Dermis microvascular lymphatic vessel endothelial cell (primary cell): ENCODE results near the gene KIAA0930. TPM values are rescaled to one million over a fixed set of nuclear protein-coding genes. Genes with fewer than 3 reads are reported as not detected.
"Not testable (repeated sequence)": the region's sequence is repeated elsewhere in the genome, so short reads cannot be mapped to it uniquely, and the experiment has no call there.

ENCODE experiments used
- DNase-seq, 2 donors: peaks; one replicate each; pipeline versions ENCODE4 v3.0.0 to v3.0.0-alpha.2; 2010; ENCODE audit warnings: low read depth in 2 of 2
- total RNA-seq: library from RNA; depleted of rRNA; stranded (reverse); fragments of >200 nt; gene quantifications from 2 replicates; pipeline ENCODE4 v1.2.1, GENCODE V29; 2014

Gene KIAA0930
- total RNA-seq, 1 donor from 2014 or later, result 39.3 TPM

DNA sequence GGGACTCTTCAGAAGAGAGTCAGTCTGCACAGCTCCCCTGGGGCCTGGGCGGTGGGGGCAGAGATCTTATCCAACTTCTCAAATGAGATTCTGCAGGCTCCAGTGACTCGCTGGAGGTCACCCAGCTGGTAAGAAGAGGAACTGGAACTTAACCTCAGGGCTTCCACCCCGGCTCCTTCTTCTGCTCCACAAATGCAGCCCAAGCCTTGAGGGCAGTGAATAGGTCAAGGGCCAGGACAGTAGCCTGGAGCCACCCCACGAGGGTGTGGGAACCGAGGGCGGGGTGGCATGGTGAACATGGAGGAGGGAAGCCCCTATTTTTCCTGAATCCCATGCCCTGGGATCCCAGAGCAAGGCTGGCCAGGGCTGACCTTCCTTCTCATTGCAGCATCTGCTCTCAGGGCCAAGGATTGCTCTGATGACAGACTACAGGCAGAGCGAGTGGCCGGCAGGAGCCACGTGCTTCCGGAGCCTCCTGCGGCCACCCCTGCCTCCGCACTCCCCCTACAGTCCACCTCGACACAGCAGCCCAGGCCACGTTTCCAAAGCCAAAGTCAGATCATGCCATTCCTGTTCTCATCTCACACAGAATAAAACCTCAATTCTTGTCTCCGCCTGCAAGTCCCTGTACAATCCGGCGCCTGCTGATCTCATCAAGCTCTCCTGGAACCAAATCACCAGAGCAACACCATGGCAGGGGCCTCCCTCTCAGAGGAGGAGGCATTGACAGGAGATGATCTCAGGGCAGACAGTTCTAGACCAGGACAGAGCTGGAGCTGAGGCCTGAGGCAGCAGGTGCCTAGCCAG is 23.0 kb upstream of the KIAA0930 start:
- DNase-seq, result peak; percentile 58 to 84

DNA sequence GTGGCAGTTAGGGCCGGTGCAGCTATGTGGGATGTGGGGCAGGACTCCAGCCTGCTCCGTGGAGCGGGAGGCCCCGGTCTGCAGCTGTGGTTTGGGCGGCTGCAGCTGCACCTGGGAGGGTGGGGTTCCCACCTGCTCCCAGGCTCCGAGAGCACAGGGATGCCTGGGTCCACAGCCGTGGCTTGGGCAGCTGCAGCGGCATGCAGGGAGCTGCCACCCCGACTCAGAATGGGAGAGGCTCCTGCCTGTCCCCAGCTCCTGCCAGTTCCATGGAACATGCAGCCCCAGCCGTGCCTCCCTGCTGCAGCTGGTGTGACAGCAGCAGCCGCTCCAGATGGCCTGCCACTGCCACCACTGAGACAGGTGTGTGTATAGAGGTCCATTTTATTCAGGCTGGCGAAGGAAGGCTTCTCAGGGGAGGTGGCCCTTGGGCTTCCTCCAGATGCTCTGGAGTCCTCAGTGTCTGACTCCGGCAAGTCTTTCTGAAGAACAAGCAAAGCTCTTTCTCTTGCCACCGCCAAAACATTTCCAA is 22.3 kb upstream of the KIAA0930 start:
- DNase-seq, result no peak

DNA sequence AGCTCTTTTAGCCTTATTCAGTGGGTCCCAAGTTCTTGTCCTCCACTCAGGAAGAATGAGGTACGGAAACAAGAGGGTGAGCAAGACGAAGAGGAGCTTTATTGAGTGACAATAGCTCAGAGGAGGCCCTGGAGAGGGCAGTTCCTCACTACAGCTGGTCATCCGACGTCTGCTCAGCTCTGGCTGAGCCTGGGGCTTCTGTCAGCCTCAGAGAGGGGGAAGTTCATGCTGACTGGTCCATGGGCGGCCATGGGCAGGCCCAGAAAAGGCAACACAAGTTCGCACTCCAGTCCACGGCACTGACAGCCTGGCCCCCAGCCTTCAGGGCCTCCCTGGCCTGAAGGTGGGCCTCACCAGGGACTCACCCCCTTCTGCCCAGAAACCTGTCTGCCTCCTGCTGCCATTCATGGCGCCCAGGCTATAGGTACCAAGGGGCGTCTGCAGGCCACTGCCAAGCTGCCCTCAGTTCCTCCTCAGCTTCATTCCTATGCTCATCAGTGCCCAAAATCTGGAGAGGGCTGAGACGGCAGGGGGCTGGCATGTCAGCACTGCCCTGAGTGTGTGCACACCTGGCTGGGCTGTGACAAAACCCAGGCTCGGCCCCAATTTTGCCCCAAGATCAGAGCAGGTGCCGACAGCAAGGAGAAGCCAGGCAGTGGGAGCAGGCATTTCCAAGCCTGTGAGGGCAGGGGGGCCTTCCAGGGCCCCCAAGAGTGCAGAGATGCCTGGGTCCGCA is 21.7 kb upstream of the KIAA0930 start:
- DNase-seq, result no peak

DNA sequence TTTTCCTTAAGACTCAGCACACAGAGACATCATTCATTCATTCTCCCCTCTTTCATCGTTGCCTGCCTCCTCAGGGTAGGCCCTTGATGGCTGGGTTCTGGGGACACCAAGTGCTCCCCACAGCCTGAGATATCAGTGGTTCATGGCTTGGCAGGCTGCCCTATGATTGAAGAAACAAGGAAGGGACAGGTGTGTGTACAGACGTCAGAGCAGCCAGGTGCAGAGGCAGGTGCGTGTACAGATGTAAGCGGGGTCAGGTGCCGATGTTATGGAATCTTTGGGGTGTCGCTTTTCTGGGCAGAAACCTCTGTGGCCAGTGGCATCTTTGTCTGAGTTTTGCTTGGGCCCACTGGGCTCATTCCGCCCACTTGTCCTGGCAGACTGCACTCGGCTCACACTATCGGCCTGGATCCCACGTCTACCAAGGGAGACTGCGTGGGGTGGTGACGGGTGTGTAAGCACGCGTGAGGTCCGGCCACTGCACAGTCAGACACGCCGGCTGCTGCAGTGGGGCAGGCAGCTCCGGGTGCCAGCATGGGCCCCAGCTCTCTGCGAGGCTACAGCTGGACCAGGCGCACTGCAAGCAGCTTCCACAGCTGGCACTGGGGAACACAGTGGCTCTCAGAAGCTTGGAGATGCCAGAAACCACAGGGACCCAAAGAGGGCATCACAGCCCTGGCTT is 20.9 kb upstream of the KIAA0930 start:
- DNase-seq, result no peak

DNA sequence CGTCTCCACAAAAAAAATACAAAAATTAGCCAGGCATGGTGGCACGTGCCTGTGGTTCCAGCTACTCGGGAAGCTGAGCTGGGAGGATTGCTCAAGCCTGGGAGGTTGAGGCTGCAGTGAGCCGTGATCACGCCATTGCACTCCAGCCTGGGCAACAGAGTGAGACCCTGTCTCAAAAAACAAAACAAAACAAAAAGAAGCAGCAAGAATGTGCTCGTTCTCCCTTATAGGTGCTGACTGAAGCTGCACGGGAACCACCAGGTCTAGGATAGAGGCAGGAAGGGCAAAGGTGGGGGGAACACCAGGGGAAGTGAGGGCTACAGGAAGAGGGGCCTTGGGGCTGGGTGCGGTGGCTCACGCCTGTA is 19.7 kb upstream of the KIAA0930 start:
- not testable (repeated sequence) for DNase-seq

DNA sequence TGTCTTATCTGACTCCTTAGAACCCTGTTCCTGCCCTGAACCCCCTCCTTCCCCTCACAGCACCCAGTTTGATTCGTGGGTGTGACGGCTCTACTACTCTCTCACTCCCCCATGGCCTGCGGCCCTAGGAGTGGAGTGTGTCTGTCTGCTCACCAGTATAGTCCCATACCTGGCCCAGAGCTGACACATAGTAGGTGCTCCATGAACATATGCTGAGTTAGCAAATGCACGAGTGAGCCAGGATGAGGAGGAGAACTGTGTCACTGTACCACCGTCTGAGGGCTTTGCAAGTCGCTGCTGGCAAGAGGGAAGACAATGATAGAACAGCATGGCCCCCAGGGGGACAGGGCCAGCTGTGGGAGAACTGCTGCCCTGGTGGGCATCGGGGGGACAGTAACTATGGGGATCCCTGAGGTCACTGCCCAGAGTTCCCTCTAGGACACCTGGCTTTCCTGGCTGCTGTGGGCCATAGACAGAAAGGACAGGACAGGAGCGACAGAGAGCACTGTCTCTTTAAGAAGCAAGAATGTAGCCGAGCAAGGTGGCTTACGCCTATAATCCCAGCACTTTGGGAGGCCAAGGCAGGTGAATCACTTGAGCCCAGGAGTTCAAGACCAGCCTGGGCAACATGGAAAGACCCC is 19.2 kb upstream of the KIAA0930 start:
- no peak for DNase-seq

DNA sequence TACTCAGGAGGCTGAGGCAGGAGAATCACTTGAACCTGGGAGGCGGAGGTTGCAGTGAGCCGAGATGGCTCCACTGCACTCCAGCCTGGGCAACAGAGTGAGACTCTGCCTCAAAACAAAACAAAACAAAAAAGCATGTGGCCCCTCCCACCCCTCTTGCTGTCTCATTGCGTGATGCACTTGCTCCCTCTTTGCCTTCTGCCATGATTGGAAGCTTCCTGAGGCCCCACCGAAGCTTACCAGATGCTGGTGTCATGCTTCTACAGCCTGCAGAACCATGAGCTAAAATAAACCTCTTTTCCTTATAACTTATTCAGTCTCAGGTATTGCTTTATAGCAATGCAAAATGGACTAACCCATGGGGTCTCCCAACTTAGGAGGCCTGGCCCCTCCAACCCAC is 17.2 kb upstream of the KIAA0930 start:
- DNase-seq, result not testable (repeated sequence)

DNA sequence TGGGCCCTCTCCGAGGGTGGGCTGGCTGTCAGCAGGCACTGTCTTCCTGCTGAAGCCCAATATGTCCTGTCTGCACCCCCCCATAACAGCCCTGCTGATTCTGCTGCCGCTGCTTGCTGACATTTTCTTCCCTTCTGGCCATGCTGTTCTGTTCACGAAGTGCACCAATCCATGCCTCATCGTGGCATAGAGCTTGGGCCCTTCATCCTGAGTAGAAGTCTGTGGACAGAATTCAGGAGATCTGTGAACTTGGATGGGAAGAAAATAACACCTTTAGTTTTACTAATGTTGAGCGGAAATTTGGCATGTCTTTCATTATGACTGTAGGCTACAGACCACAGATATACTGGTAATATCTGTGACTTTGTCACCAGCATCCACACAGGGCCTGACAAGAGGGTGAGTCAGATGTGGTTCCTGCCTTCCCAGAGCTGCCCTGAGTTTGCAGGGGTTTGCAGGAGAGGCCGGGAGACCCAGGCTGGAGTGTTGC is 14.1 kb upstream of the KIAA0930 start:
- DNase-seq, result no peak

DNA sequence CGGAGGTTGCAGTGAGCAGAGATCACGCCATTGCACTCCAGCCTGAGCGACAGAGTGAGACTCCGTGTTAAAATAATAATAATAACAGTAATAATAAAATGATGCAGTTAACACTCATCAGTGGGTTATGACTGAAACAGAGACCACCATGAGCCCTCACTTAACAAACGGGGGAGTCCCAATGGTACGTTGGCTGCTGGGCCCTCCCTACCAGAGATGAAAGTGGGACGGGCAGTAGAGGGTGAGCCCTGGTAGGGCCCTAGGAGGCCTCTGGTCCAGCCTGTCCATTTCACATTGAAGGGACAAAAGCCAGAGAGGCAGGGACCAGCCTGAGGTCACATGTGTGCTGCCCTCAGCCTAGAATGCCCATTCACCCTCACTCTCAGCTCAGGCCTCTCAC is 13.7 kb upstream of the KIAA0930 start:
- no peak for DNase-seq

DNA sequence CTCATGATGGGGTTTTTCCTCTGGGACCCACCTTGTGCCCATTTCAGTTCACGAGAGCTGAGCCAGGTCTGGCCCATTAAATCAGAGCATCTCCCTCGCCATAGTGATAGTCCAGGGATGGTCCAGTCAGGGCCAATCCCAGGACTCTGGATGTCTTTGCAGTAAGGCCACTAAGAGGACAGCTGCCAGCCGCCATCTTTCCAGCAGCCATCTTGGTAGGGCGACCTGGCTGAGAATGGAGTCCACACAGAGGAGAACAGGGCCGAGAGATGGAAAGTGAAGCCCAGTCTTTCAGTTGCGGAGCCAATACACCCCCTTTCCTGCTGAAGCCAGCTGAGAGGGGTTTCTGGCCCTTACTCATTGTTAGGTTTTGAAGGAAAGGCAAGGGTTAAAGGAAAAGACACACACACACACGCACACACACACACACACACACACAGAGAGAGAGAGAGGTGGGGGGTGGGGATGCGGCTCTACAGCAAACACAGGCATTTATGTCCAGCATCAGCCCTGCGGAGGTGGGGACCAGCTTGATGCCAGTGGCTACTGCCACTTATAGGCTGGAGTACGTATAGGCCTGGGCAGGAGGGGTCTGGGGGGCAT is 12.4 kb upstream of the KIAA0930 start:
- DNase-seq, result no peak

DNA sequence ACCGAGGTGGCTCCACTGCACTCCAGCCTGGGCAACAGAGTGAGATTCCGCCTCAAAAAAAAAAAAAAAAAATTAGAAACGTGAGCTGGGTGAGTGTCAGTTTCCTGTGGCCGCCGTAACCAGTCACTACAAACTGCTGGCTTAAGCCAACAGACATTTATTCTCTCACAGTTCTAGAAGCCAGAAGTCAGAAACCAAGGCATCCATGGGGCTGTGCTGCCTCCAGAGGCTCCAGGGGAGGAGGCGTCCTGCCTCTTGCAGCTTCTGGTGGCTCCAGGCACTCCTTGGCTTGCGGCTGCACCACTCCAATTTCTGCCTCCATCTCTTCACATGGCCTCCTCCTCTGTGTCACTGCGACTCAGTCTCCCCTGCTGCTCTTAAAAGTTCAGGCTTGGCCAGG is 11.1 kb upstream of the KIAA0930 start:
- DNase-seq, result no peak

DNA sequence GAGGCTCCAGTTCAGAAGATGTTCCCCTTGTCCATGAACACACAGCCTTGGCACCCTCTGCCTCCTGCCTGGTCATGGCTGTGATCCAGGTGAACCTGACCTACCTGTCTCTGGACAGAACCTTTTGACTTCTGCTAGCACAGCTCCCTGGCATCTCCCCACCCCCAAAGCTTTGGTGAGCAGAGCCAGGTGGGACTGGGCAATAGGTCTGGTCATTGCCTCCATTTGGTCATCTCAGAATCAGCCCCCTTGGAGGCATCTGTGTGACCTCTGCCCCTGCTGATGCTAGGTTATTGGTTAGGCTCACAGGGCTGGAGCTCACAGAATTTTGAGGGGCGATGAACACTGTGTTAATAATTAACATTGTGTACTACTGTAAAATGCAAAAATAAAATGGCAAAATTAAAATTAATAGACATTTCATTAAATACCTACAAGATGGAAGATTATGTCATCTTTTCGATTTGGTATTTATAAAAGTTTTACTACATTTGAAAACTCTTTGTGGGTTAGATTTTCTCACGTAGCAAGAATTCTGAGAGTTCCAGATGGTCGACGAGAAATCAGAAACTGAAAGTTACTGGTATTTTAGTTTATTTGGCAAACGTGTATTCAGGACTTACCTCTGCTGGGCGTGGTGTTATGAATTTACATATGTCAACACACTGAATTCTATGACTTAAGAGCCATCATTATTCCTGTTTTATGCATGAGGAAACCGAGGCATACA is 8.3 kb upstream of the KIAA0930 start:
- DNase-seq, result no peak

DNA sequence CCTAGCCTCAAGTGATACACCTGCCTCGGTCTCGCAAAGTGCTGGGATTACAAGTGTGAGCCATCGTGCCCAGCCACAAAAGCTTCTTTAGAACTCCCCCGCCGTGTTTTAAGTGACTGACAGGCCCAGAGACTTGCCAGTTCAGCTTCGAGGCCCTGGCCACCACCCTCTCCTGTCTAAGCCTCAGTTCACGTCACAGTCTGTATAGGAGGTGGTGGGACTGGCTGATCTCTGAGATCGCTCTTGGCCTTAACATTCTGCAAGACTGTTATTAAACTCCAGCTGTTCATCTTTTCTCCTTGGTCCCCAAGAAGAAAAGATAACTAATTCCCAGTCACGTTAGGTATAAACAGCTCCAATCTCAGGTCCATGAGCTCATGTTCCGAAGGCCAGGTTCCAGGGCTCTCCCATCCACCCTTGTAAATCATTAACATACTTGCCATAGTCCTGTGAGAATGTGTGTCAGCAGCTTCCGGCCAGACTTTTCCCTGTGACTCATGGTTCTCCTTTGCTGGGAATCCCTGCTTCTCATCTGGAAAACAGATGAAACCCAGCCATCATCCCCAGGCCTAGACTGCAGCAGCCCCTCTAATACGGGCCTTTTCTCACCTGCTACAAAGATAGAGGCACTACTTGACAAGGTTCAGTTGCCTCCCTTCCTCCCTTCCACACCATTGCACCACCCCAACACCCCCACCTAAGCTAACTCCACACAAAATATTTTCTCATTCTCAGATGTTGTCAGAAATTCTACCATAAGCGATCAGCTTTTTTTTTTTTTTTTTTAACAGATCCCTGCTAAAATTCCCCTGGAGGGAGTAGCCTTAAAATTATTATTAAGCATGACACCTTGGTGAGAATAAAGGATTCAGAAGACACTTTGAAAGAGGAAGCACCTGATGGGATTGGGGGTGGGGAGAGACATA is 5.6 kb upstream of the KIAA0930 start:
- DNase-seq, result peak; percentile 81 to 97

DNA sequence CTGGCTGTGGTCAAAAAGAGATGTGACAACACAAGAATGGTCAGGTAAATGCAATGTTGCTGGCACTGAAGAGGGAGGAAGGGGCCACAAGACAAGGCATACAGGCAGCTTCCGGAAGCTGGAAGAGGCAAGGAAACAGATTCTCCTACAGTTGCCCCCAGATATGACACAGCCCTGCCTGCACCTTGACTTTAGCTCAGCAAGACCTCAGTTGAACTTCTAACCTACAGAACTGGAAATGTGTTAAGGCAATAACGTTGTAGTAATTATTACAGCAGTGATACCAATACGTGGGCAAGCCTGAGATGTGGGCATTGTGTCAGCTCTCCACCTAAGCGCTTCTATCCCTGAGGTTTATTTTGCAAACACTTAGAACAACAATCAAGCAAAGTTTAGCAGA is 4.2 kb upstream of the KIAA0930 start:
- DNase-seq, result no peak

DNA sequence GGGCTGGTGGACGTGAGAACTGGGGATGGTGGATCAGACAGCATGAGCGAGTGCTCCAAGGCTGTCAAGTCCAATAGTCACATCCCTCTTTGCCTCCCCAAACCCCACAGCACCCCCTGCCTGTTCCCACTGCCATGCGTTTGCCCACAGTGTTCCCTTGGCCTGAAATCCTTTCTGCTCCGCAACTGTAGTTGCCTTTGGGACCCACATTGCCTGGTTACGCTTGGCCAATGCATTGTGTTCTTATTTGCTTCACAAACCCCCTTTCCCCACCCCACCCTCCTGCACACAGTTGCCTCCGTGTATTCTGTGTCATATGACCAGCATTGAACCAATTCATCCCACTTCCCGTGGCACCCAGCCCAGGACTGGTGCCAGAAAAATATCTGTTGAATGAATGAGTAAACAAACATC is 2.1 kb upstream of the KIAA0930 start:
- peak; percentile 83 to 91 for DNase-seq

DNA sequence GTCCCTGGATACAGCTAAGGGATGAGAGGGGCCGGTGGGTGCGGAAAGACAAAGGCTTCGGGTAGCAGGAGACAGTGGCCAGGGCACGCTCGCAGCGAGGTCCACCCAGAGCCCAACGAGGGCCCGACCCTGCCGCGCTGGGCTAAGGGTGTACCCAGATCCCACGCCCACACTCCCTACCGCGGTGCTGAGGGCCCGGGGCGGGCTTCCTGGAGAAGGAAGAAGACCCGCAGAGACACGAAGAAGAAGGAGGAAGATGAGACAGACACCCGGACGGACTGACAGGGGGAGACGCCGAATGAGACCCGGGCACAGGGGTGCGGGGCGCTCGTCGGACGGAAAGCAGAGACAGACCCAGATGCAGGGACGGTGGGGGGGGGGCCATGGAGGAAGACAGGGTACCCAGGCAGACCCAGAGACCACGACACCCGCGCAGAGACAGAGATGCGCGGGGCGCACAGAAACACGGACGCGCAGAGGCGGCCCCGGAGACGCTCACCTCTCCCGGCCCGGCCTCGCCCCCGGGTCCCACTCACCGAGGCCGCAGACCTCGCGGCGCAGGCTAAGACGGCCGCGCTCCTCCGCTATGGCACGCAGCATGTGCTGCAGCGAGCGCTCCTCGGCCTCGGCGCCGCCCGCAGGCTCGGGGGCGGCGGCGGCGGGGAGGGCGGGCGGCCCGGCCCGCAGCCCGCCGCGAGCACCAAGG is 437 bp downstream of the KIAA0930 start:
- peak in 1 of 2 donors; percentile 30 for DNase-seq

DNA sequence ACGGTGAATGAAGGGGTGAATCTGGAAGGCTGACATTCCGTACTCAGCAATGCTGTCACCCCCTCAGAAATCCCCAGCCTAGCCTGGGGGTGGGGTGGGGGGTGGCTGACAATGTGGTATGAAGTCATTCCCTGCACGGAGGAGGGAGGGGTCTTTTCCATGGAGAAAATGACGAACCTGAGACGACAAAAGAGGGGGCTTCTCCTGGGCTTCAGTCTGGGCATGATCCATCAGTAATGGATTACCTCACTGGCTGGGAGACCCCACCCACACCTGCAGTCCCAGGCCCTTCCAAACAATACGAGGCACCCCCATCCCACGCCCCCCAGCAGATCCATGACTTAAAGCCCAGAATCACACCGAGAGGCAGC is 1.0 kb downstream of the KIAA0930 start:
- DNase-seq, result no peak

DNA sequence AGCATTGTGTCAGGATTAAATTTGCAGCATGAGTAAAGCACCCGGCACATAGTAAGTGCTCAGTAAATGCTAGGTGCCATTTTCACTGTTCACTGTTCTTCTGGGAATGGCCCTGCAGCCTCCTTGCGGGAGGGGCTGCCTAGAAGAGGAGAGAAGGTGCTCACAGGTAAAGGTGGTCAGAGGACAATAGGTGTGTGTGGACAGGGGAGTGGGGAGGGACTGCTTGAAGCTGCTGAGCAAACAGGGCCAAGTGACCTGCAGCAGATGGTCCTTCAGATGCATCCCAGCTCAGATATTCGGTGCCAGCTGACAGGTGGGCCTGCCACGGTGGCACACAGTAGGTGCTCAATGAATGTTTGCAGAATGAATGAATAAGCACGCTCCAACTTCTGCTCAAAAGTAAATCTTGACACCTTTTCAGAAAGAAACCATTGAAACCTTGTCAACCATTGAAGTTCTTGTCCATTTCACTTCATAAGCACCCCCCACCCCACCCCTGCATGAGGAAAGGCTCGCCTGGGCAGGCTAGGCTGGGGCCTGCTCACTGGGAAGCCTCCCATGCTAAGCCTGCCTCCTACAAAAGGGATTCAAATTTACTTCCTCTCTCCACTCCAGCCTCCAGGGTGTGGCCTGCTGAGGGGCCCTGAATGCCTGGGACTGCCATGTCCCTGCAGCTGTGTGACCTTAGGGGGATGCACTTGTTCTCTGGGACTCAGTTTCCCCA is 1.6 kb downstream of the KIAA0930 start:
- no peak for DNase-seq
